Measurements from ENCODE around the gene CCNB1.
"Not testable (repeated sequence)": the region's sequence is repeated elsewhere in the genome, so short reads cannot be mapped to it uniquely, and the experiment has no call there.

Gene CCNB1

GRCh38 chr5:69184621-69185020 lies 17.7 kb downstream of the CCNB1 start:
- no peak for DNase-seq

GRCh38 chr5:69187342-69187741 lies 20.4 kb downstream of the CCNB1 start:
- no peak for DNase-seq

GRCh38 chr5:69188811-69189161 lies 21.8 kb downstream of the CCNB1 start:
- DNase-seq = peak in 1 of 51 donors; percentile 24

GRCh38 chr5:69189162-69190086 lies 22.5 kb downstream of the CCNB1 start, which contains the start of gene CENPH:
TSS of gene CENPH (plus strand) at chr5:69189583. CDS start at chr5:69189635, 52 bp downstream.
- peak; percentile 12 to 93 (median 75) for DNase-seq

GRCh38 chr5:69202497-69202896 lies 35.5 kb downstream of the CCNB1 start:
- no peak for DNase-seq

- no peak for DNase-seq
Measured at GRCh38 chr5:69206528-69207190, 39.7 kb downstream of the CCNB1 start.

GRCh38 chr5:69209602-69210001 lies 42.7 kb downstream of the CCNB1 start:
- no peak for DNase-seq

- no peak for DNase-seq
Measured at GRCh38 chr5:69211200-69211599, 44.2 kb downstream of the CCNB1 start.

- DNase-seq = no peak
Measured at GRCh38 chr5:69212022-69212421, 45.1 kb downstream of the CCNB1 start.

GRCh38 chr5:69213513-69214215 lies 46.7 kb downstream of the CCNB1 start:
- DNase-seq = no peak

- DNase-seq = no peak
Measured at GRCh38 chr5:69217151-69217511, 50.2 kb downstream of the CCNB1 start.

GRCh38 chr5:69217548-69218526 lies 50.9 kb downstream of the CCNB1 start:
- DNase-seq = peak; percentile 54 to 98 (median 93)

GRCh38 chr5:69219939-69220338 lies 53.0 kb downstream of the CCNB1 start:
- no peak for DNase-seq

GRCh38 chr5:69220371-69220770 lies 53.4 kb downstream of the CCNB1 start:
- DNase-seq = not testable (repeated sequence)

GRCh38 chr5:69220833-69221232 lies 53.9 kb downstream of the CCNB1 start:
- not testable (repeated sequence) for DNase-seq

GRCh38 chr5:69224520-69224919 lies 57.6 kb downstream of the CCNB1 start:
- no peak for DNase-seq

- DNase-seq = no peak
Measured at GRCh38 chr5:69225860-69226259, 58.9 kb downstream of the CCNB1 start.

Measured in hypothalamus (tissue), 51 donors.